ENCODE measurements around the gene TLCD1. TPM values are rescaled to one million over a fixed set of nuclear protein-coding genes. Genes with fewer than 3 reads are reported as not detected.

TLCD1 gene
- polyA plus RNA-seq, 1 experiment = 11.8 TPM

DNA sequence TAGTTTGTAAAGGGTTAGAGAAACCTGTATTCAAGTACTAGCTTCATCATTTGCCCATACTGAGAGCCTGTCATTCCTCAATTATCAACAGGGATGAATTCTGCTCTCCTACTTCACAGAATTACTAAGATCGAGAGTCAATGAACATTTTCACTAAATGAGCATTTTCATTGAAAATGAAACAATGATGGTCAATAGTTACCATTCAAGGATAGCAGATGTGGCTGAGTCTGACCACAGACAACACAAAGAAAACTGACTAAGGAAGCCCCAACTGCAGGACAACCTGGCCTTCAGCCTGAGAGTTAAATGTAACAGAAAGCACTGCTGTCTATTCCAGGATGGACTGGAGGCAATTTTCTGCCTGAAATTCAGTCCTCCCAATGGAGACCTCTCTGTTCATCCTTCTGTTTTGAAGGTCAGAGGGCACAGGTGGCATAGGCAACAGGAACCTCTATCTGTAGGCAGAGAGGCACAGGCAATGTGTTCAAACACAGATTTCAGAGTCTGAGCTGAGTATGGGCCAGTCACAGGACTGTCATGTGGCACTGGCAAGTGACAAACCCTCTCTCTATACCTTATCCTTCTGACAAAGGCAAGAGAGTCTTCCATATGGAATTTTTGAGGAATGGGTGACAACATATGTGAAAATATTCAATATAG, 37.2 kb upstream of the TLCD1 start:
- DNase-seq (ENCODE audit: low read depth, low spot score) = no peak

DNA sequence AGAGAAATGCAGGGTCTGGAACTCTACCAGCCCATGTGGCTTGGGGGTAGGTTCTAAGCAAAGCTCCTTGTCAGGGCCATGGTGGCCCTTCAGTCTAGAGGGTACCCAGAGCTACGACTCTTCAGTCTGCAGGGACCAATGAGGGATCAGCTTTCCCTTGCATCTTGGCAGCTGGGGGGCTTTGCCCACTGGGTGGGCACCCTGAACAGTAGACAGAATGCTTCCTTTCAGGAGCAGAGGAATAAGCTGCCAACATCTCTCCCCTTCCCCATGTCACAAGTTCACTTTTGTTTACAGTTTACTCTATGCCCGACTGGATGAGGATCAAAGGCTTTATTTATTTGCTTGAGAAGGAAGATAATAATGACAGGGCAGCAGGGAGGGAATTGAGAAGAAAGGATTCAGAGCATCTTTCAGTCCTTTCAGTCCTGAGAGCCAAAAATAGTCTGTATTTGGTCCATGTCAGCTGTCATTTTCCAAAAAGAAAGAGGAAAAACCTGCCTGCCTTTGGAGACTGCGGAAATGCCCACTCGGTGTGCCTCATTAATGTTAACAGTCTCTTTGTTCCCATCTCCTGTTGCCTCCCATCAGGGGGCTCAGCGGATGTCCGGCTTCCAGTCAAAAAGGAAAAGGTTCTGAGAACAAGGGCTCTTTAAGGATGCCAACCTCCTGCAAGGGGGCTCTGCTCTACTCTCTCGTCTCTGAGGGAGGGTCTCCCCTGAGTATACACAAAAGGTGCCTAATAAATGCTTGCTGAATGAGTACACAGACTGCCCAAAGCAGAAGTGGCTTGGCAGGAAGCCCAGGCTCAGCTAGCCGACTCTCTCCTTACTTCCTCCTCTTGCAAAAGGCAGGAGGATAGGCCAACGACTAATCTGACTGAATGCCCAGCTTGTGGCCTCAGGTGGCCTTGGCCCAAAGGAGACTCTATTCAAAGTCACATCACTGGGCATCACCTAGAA, 34.8 kb upstream of the TLCD1 start:
- Histone ChIP-seq H3K27ac (ENCODE audit: low read depth, low read length) (no peak overlapping the region), H3K9me3 (ENCODE audit: control insufficient read depth, insufficient read depth, low read length) (no peaks in the 10 kb centered on the region), H3K27me3 (ENCODE audit: control insufficient read depth, insufficient read depth, low read length) (no peaks in the 10 kb centered on the region), H3K4me3 (ENCODE audit: low read depth, low read length) (no peak overlapping the region)
- ChIA-PET POLR2A (interaction anchor here (0.6 to 1.0 kb wide), 3 partner anchors 34 to 194 kb away, joined by 3 to 10 read pairs (median 3); partner anchors contain the start of gene PHF12), CTCF (interaction anchor here (0.6 to 6.4 kb wide), 6 partner anchors 9 to 212 kb away, joined by 3 to 100 read pairs (median 4); no protein-coding TSS in a partner anchor)
- no peak for DNase-seq (ENCODE audit: low read depth, low spot score)
- TF ChIP-seq, protein P1, sequence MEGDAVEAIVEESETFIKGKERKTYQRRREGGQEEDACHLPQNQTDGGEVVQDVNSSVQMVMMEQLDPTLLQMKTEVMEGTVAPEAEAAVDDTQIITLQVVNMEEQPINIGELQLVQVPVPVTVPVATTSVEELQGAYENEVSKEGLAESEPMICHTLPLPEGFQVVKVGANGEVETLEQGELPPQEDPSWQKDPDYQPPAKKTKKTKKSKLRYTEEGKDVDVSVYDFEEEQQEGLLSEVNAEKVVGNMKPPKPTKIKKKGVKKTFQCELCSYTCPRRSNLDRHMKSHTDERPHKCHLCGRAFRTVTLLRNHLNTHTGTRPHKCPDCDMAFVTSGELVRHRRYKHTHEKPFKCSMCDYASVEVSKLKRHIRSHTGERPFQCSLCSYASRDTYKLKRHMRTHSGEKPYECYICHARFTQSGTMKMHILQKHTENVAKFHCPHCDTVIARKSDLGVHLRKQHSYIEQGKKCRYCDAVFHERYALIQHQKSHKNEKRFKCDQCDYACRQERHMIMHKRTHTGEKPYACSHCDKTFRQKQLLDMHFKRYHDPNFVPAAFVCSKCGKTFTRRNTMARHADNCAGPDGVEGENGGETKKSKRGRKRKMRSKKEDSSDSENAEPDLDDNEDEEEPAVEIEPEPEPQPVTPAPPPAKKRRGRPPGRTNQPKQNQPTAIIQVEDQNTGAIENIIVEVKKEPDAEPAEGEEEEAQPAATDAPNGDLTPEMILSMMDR (IDR thresholded peaks at IDR 0.05; ENCODE audit: low read depth, low read length) = no peak

More for the DNA sequence above, 37.2 kb upstream of the TLCD1 start:
- ChIA-PET CTCF (interaction anchor here (0.6 to 6.4 kb wide), 65 partner anchors 11 to 353 kb away, joined by 3 to 100 read pairs (median 7); partner anchors contain the start of genes FAM222B, FLOT2, NEK8 and PHF12), POLR2A (interaction anchor here (0.6 to 1.5 kb wide), 7 partner anchors 20 to 187 kb away, joined by 3 to 9 read pairs (median 5); partner anchors contain the start of genes NEK8 and TRAF4)
- no peak overlapping the region for H3K4me3 ChIP-seq (ENCODE audit: low read depth, low read length)
- H3K27me3 ChIP-seq (ENCODE audit: control insufficient read depth, insufficient read depth, low read length) = no peaks in the 10 kb centered on the region
- no peak overlapping the region for H3K27ac ChIP-seq (ENCODE audit: low read depth, low read length)
- no peaks in the 10 kb centered on the region for H3K9me3 ChIP-seq (ENCODE audit: control insufficient read depth, insufficient read depth, low read length)
- TF ChIP-seq, protein P1 (IDR thresholded peaks at IDR 0.05; ENCODE audit: low read depth, low read length) = no peak

DNA sequence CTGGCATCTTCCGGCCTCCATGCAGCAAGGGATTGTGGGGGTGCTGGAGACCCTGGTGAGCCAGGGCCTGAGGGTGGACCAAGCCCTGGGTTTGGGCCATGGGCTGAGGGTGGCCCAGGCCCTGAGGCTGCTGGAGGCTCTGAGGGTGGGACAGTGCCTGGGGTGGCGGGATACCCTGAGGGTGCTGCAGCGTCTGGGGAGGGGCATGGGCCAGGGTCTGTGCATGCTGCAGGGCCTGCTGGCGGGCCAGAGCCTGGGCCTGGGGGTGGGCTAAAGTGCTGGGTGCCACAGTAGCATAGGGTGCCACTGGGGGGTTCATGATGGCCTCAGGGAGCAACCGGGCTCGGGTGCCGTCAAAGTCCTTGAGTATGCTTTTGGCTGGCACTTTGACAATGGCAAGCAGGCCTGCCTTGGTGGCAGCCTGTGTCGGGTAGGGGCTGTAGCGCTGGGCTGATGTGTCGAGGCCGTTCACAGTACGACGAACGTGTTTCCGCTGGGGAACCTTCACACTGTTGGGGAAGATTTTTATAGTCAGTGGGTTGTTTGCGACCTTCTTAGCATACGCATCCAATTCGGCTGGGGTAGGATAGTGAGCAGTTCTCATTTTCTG, 33.3 kb upstream of the TLCD1 start:
- Histone ChIP-seq H3K27me3 (ENCODE audit: control insufficient read depth, insufficient read depth, low read length) (no peaks in the 10 kb centered on the region), H3K4me3 (ENCODE audit: low read depth, low read length) (no peak overlapping the region), H3K9me3 (ENCODE audit: control insufficient read depth, insufficient read depth, low read length) (no peaks in the 10 kb centered on the region), H3K27ac (ENCODE audit: low read depth, low read length) (no peak overlapping the region)
- ChIA-PET POLR2A (no interaction called here), CTCF (interaction anchor here (6.4 kb wide), 1 partner anchor 7 kb away, joined by 100 read pairs; no protein-coding TSS in a partner anchor)
- no peak for DNase-seq (ENCODE audit: low read depth, low spot score)
- TF ChIP-seq, protein P1 (IDR thresholded peaks at IDR 0.05; ENCODE audit: low read depth, low read length) = no peak

DNA sequence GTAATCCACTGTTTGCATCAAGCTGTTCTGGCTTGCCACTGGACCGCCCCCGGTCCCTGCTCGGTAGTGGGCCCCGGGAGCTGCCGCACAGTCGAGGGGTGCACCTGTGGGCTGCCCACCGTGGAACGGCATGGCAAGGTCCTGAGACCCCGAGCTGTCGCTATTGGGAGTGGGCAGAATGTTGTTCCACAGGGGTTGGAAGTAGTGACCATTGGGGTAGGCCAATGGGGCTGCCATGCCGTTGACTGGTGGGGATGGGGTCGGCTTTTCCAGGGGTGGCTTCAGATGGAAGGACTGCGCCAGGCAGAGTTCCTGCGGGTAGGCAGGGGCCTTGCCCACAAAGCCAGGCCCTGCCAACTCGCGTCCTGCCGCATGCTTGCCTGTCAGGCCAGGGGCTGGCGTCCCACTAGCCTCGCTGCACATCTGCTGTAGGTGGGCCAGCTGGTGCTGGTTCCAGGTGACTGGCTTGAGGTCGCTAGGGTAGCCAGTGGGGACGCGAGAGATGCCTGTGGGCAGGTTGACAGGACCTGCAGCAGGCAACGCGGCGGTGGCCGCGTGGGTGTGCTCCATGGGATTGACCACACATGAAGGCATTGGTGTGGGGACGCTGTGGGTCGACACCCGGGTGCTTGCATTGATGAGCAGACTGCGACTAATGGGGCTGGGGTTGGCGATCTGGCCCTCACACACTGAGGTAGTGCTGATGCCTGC, 32.5 kb upstream of the TLCD1 start:
- no peaks in the 10 kb centered on the region for H3K27me3 ChIP-seq (ENCODE audit: control insufficient read depth, insufficient read depth, low read length)
- DNase-seq (ENCODE audit: low read depth, low spot score) = no peak
- ChIA-PET CTCF (no interaction called here), POLR2A (interaction anchor here (1.4 kb wide), 1 partner anchor 30 kb away, joined by 3 read pairs; the partner anchor contains the start of gene NEK8)
- no peaks in the 10 kb centered on the region for H3K9me3 ChIP-seq (ENCODE audit: control insufficient read depth, insufficient read depth, low read length)
- no peak overlapping the region for H3K27ac ChIP-seq (ENCODE audit: low read depth, low read length)
- no peak overlapping the region for H3K4me3 ChIP-seq (ENCODE audit: low read depth, low read length)
- TF ChIP-seq, protein P1 (IDR thresholded peaks at IDR 0.05; ENCODE audit: low read depth, low read length) = no peak
